Measurements from ENCODE around the gene RPA3.

Gene RPA3

DNA sequence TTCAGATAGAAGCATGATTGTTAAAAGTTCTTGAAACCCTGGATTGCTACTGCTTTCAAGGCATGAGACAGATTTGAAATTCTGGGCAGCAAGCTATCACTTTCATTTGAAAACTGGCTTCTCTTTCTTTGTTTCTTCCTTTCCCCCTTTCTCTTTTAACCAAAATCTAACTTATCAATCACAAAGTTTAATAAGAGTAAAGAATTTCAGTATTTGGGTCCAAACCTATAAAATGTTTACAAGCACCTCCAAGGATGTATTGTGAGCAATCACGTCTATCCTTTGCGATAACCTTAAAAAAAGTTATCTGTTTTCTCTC lies 21.6 kb upstream of the RPA3 start:
- TF ChIP-seq, protein P1, sequence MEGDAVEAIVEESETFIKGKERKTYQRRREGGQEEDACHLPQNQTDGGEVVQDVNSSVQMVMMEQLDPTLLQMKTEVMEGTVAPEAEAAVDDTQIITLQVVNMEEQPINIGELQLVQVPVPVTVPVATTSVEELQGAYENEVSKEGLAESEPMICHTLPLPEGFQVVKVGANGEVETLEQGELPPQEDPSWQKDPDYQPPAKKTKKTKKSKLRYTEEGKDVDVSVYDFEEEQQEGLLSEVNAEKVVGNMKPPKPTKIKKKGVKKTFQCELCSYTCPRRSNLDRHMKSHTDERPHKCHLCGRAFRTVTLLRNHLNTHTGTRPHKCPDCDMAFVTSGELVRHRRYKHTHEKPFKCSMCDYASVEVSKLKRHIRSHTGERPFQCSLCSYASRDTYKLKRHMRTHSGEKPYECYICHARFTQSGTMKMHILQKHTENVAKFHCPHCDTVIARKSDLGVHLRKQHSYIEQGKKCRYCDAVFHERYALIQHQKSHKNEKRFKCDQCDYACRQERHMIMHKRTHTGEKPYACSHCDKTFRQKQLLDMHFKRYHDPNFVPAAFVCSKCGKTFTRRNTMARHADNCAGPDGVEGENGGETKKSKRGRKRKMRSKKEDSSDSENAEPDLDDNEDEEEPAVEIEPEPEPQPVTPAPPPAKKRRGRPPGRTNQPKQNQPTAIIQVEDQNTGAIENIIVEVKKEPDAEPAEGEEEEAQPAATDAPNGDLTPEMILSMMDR (conservative IDR thresholded peaks at IDR 0.05), result no peak
- H3K27ac ChIP-seq, result no peak overlapping the region

DNA sequence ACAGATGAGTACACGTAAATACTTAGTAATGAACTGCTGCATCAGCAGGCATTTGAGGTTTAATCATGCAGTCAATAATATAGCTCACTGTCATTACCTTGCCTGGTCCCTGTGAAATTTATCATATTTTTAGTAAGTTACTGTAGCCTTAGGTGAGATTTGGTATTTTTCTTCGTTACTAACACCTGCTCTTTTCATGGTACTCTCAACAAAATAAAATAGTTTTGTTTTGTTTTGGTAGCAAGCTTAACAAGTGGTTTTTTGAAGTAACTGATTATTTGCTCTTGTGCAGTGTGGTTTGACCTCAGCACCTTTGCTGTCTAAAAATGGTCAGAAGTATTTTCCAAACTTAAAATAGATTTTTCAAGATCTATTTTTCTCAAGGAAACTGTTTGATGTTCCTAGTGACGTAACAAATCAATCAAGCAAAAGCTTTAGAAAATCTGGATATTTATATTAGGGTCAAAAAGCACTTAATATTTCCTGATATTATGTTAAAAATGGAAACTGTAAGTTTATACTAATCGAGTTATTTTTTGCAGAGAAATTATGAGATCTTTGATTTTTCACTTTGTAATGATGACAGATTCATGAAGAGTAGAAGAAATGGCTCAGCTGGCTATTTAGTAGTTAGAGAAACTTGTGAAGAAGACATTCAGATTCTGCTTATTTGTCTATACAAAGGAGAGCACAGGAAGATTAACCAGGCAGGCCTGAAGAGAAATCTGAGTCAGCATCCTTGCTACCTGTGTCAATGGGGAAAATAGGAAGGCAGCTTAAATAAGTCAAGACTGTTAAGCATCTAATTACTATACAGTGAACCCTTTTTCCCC lies 21.0 kb upstream of the RPA3 start:
- H3K27ac ChIP-seq, result no peak overlapping the region
- TF ChIP-seq, protein P1 (conservative IDR thresholded peaks at IDR 0.05), result no peak

DNA sequence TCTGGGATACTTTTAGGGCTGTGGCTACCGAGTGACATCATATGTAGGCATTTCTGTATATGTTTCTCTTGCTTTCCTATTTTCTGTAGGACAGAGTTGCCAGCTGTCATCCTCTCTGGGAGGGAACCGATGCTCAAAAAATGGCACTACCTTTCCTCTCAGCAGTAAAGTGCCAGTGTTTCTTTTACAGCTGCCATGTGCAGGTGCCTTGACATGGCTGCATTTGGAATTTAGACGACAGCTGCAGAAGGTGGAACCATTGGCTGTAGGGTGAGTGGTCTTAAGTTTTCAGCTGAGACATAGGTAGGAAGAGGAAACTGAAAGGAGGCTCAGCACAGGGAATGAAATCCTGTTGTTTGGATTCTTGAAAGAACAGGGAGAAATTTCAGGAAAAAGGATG lies 20.2 kb upstream of the RPA3 start:
- TF ChIP-seq, protein P1 (conservative IDR thresholded peaks at IDR 0.05), result no peak
- no peak overlapping the region for H3K27ac ChIP-seq

DNA sequence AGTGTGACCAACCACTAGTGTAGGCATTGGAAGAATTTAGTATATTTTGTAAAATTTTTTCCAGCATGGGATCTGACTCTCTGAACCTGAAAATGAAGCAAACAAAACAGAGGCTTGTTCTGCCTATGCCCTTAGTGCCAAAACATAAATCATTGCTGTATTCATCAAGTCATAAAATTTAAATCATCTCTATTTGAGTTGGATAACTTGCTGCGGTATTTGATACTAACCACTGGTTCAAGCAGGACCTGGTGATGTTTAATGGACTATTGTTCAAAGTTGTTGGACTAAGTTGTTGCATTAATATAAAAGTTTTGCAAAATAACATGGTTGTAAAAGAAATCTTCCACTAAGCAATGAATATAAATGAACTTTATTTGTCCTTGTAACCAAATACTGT lies 19.8 kb upstream of the RPA3 start:
- no peak overlapping the region for H3K27ac ChIP-seq
- TF ChIP-seq, protein P1 (conservative IDR thresholded peaks at IDR 0.05), result no peak

DNA sequence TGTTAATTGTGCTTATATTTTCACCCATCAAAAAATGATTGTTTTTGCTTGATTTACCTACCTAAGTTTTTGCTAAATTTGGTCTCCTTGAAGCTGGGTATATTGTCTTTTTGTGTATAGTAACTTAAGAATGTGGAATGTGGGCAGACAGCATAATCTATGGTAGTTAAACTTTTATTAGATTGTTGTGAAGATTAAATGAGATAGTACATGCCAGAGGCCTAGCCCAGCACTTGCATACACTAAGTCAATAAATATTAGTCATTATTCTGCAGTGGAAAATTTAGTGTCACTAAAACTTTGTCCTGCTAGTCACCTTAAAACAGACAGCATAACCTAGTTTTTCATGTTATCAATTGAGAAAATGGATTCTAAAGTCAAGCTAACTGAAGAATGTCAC lies 19.3 kb upstream of the RPA3 start:
- TF ChIP-seq, protein P1 (conservative IDR thresholded peaks at IDR 0.05), result no peak
- H3K27ac ChIP-seq, result no peak overlapping the region

- TF ChIP-seq, protein P1 (conservative IDR thresholded peaks at IDR 0.05), result no peak
- no peak overlapping the region for H3K27ac ChIP-seq
Measured at GRCh38 chr7:7736671-7737070, 18.3 kb upstream of the RPA3 start.

DNA sequence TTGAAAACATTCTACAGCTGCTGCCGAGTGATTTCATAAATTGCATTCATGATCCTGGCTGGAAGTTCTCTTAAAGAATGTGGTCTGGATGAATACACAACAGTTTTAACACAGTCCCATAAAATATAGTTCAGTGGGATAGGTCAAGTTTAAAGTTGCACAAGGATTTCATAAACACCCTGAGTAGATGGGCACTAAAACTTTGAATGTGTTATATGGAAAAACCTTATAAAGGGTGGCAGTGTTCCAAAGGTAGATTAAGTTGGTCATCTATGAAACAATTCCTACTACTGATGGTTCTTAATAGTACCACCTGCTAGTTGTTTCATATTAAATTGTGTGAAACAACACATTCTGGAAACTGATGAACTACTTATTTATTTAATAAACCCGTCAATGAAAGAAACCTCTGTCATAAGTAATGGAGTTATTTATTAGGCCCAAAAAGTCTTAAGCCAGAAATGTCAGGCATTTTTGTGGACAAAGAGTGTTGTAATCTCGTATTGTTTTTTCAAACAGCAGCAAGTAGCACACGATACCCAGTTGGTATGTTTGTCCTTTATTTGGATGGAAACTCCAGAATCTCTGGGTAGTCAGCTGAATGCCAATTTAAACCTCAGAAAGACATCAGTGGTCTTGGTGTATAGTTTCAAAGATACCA lies 14.3 kb upstream of the RPA3 start:
- TF ChIP-seq, protein P1 (conservative IDR thresholded peaks at IDR 0.05), result no peak
- H3K27ac ChIP-seq, result no peak overlapping the region

All from VCaP (cell line).